SH-SY5Y (cell line): ENCODE measurements around the gene C2orf68.

Experiments used
- GATA2 ChIP-seq: IDR thresholded peaks from 2 replicates; pipeline ENCODE4 v1.6.1; 2011; ENCODE audit warnings: mild to moderate bottlenecking, low read depth, low read length
- GATA3 ChIP-seq: IDR thresholded peaks from 2 replicates; pipeline ENCODE4 v1.6.1; 2011; ENCODE audit warnings: low read depth, mild to moderate bottlenecking, low read length, moderate library complexity

C2orf68 gene

DNA sequence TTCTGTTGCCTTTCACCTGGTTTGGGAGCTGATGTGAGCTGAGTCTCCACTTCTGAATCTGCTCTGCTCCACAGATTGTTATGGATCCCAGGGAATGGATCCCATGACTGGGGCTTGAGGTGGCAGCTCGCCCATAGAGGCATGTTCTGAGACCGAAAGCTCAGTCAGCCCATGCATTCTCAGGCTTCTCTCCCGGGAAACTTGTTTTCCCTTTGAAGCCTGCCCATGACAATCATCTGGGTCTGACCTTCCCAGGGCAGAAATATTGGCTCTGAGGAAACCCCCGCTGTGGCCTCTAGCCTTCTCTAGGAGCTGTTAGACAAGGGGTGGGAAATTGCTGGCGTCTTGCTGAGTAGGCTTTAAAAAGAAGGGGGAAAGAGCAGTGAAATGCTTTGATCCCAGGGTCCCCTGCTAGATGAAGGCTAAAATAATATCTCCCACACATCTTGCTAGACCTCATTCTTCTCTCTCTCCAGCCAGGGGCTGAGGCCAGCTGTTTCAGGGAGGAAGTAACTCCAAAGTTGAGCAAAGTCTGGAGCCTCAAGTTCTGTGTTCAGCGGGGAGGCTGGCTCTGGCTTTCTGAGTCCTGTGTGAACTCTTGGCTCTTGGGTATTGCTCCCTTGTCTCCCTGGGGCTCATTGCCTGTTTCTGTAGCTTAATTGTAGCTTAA lies 32.5 kb downstream of the C2orf68 start:
- TF ChIP-seq GATA3, result no peak
- TF ChIP-seq GATA2, result no peak

DNA sequence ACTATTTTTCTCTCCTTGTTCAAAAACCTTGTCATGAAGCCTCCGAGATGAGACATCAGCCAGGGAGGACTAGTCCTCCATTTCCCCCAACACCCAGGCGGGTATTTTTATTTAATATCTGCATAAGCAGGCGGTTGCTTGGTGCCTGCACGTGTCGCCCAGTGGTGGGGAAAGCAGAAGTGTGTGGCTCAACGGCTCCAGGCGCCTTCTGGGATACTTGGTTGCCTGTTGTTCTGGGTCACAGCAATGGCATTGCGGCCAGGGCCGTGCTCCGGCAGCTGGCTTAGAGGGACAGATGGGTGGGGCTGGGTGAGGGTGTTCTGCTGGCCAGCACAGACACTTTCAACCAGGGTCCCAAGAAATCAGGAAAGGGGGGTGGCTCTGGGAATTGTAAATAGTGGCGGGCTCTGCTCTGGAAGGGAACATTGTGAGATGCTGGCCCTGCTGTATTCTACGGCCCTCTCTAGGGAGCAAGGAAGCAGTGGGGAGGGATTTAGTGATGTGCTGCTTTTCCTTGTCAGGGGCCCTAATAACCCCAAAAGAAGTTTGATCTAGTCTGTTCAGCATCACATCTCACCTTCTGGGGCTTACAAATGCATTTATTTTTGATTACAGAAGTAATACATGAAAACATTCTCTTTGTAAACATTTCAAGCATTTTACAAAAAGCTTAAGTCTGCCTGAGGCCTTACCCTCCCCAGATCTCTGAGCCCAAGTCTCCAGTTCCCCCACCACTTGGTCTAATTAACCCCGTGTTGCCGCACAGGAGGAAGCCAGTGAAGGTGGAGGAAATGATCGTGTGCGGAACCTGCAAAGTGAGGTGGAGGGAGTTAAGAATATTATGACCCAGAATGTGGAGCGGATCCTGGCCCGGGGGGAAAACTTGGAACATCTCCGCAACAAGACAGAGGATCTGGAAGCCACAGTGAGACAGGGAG lies 33.4 kb downstream of the C2orf68 start:
- no peak for TF ChIP-seq GATA3
- TF ChIP-seq GATA2, result no peak

DNA sequence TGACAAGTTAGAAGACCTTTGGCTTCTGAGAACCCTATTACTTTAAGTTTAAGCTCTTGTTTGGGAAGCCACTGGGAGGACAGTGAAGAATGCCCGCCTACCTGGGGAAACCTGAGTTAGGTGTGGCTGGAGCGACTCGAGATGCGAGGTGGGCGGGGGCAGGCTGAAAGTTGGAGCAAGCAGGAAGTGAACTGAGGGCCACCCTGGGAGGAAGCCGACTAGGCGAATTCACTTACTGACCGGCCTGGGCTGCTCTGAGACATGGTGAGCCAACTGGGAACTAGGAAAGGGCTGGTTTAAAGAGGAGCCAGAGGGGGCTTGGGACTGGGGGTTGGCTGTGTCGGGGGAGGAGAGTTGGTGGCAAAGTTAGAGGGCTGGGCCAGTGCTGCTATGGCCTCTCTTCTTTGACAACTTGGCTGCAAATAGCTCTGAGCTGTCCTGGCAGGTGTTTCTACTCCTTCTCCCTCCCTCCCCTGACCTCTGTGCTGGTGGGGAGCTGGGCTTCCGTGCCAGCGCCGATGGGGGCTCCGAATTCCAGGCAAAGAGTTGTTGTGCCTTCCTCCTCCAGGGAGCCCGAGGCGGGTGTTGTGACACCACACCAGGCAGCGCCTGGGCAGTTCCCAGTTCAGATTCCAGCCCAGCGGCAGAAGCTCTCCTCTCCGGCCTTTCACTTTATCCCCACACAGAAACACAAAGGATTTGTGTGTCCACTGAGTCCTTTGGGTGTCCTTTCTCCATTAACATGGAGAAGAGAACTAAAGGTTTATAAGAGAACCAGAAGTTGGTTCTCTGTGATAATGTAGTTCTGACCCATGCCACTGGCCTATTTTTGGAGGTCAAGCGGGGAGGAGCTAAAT lies 34.3 kb downstream of the C2orf68 start, which contains the start of gene VAMP8:
Gene VAMP8, plus strand, starts transcription at position 201 of the 857 bp plus-strand sequence. Its CDS starts 61 bp downstream, at position 262.
- TF ChIP-seq GATA2, result no peak

DNA sequence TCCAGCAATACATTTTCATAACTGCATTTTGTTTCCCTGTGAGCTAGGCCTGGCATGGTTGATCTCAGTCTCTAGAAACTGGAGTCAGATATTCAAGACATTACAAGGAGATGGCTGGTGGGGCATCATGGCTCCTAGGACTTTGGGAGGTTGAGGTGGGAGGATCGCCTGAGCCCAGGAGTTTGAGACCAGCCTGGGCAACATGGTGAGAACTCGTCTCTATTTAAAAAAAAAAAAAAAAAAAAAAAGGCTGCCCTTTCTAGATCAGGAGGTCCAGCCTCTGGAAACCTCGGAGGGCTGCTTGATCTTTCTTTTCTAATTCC lies 34.8 kb downstream of the C2orf68 start:
- TF ChIP-seq GATA2 (no peak), GATA3 (no peak)

DNA sequence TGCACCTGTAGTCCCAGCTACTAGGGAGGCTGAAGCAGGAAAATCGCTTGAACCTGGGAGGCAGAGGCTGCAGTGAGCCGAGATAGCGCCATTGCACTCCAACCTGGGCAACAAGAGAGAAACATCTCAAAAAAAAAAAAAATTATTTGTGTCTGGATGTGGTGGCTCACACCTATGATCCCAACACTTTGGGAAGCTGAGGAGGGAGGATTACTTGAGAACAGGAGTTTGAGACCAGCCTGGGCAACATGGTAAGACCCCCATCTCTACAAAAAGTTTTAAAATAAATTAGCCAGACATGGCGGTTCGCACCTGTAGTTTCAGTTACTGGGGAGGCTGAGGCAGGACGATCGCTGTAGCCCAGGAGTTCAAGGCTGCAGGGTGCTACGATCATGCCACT lies 36.1 kb downstream of the C2orf68 start:
- TF ChIP-seq GATA2 (no peak), GATA3 (no peak)

DNA sequence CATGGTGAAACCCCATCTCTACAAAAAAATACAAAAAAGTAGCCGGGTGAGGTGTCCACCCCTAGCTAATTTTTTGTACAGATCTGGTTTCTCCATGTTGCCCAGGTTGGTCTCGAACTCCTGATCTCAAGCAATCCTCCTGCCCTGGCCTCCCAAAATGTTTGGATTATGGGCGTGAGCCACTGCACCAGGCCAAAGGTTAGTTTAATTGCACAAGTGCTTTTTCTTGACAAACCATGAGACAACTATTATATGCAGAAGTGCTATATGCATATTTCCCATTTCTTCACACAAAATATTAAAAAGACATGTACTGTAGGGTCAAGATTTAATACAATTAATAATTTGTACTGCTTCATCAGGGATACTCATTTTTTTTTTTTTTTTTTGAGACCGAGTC lies 45.6 kb downstream of the C2orf68 start:
- TF ChIP-seq GATA3 (no peak), GATA2 (no peak)

DNA sequence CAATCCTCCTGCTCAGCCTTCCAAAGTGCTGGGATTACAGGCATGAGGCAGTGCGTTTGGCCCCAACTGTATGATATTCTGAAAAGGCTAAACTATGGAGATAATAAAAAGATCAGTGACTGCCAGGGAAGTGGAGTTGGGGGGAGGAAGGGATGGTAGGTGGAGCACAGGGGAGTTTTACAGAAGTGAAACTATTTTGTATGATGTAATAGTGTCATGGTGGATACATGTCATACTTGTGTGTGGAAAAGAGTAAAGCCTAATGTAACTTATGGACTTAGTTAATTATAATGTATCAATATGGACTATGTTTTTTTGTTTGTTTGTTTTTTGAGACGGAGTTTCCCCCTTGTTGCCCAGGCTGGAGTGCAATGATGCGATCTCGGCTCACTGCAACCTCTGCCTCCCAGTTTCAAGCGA lies 47.7 kb downstream of the C2orf68 start:
- TF ChIP-seq GATA3 (no peak), GATA2 (no peak)

DNA sequence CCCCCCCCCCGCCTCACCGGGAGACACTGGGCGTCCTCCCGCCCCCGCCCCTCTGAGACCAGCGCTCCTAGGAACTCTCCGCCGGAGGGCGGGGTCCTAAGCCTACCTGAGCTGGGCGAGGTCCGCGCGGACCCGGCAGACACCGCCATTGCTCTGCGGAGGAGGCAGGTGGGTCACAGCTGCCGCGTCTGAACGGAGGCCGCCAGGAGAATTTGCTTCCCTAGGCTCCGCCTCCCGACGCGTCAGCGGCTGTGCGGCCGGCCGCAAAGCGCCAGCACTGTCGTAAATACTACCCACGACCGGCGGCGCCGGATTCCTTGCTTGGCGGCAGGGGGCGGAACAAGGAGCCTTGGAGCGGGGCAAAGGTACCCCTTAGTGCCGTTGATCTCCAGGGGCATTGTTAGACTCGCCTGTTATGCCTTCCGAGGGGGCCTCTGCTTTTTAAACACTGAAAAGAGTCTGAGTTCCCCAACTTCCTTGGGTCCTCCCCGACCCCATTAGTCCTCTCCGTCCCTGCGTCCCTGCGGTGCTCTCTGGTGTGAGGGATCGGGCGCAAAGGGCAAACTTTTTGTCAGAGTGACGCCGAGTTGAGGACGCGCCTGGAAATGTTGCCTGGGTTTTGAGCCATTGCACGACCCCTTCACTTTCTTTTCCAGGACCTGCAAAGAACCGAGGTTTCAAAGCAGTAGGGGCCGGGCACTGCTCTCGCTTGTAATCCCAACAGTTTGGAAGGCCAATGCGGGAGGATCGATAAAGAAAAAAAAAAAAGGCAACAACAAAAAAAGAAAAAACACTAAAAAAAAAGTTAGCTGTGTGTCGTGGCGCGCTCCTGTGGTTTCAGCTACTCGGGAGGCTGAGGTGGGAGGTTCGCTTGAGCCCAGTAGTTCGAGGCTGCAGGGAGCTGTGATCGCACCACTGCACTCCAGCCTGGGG lies 50.3 kb downstream of the C2orf68 start, which contains the start of gene GGCX:
Gene GGCX, minus strand, starts transcription at position 214 of the 933 bp plus-strand sequence. Its CDS starts 65 bp downstream, at position 149.
- TF ChIP-seq GATA2 (no peak), GATA3 (no peak)

DNA sequence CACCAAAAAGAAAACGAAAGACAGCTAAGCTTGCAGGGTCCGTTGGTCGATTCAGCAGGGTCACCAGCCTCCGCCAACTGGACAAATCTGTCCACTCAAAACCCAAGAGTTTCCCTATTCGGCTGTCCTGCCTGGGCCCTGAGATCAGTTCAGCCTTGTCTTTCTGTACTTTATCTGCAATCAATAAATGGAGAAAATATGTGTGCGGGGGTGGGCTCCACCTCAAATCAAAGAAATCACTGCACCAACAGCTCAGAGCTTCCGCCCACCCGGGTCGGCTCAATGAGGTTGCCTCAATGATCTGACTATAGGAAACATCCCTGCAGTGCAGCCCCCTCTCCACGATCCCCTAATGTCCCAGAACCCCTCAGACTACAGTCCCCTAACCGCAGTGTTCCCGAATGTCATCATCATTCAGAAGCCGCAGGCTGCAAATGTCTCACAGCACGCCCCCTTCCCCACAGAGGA lies 51.0 kb downstream of the C2orf68 start:
- TF ChIP-seq GATA3, result no peak
- TF ChIP-seq GATA2, result no peak

DNA sequence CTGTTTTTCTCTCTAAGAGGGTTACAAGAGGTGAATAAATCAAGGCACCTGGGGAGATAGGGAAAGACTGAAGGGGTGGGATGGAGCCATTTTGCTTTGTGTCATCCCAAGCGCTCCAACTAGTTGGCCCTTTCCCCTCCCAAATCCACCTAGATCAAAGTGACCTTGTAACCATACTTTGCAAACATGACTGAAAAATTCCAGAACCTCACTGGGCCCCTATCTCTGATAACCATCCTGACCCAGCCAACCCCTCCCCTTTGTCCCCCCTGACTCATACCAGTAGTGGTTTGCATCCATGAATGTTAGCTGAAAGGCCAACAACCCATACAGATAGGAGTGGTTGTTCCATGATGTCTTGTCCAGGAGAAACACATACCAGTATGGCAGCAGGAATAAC lies 53.7 kb downstream of the C2orf68 start:
- TF ChIP-seq GATA2, result no peak
- no peak for TF ChIP-seq GATA3

DNA sequence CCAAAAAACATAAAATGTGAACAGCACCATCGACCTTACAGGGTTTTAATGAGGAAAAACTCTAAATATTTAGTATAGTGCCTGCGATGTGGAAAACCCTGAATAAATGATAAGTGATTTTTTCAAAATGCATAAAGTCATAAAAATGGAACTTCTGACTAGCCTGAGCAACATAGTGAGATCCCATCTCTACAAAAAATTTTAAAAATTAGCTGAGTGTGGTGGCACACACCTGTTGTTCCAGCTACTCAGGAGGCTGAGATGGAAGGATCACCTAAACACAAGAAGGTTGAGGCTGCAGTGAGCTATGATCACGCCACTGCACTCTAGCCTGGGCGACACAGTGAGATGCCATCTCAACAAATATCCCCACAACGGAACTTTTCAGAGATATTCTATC lies 54.7 kb downstream of the C2orf68 start:
- no peak for TF ChIP-seq GATA2
- TF ChIP-seq GATA3, result no peak
